ENCODE measurements around the gene NGRN. TPM values are rescaled to one million over a fixed set of nuclear protein-coding genes. Genes with fewer than 3 reads are reported as not detected.

The NGRN gene
- polyA plus RNA-seq, 1 of the 3 experiments (the other 2 are of a cell fraction) = 48.2 TPM

GRCh38 chr15:90309020-90309419, 43.5 kb downstream of the NGRN start:
- no peaks in the 10 kb centered on the region for H3K4me1 ChIP-seq (ENCODE audit: control insufficient read depth in 1 of 2, insufficient read depth in 2 of 2, low read depth in 1 of 2, low read length in 1 of 2)
- H3F3A ChIP-seq (replicated peaks; ENCODE audit: insufficient read depth) = no peaks in the 10 kb centered on the region
- H3K9ac ChIP-seq = no peak overlapping the region
- H2AFZ ChIP-seq (ENCODE audit: low read depth) = no peak overlapping the region
- no peak overlapping the region for H3K27ac ChIP-seq (ENCODE audit: low read depth in 2 of 2, low read length in 1 of 2)
- ChIA-PET CTCF (interaction anchor here (0.6 to 6.1 kb wide), 3 partner anchors 8 to 173 kb away, joined by 5 to 41 read pairs (median 5); no protein-coding TSS in a partner anchor), POLR2A (no interaction called here)
- H3K4me3 ChIP-seq (ENCODE audit: low read depth in 2 of 2, low read length in 1 of 2) = no peak overlapping the region
- no peaks in the 10 kb centered on the region for H3K36me3 ChIP-seq (replicated peaks in 1 of 2; ENCODE audit: control insufficient read depth in 1 of 2, insufficient read depth in 2 of 2, low read length in 1 of 2)
- no peaks in the 10 kb centered on the region for H3K9me2 ChIP-seq
- no peaks in the 10 kb centered on the region for H3K79me2 ChIP-seq (ENCODE audit: insufficient read depth)
- H3K4me2 ChIP-seq = no peak overlapping the region
- H4K20me1 ChIP-seq (ENCODE audit: insufficient read depth) = no peaks in the 10 kb centered on the region
- no peaks in the 10 kb centered on the region for H3K27me3 ChIP-seq (ENCODE audit: insufficient read depth)
- no peak for DNase-seq
- TF ChIP-seq NFIC (IDR thresholded peaks at IDR 0.05; ENCODE audit: borderline replicate concordance) (no peak), REST (IDR thresholded peaks at IDR 0.05; ENCODE audit: low read depth, low read length) (no peak), IRF3 (IDR thresholded peaks at IDR 0.05; ENCODE audit: low read depth, low read length) (no peak), FOXJ3 (CRISPR knock-in tag; IDR thresholded peaks at IDR 0.05) (no peak), SMC3 (IDR thresholded peaks at IDR 0.05; ENCODE audit: low read depth, low read length) (no peak), NRF1 (IDR thresholded peaks at IDR 0.05; ENCODE audit: low read depth, low read length) (no peak), ELF1 (IDR thresholded peaks at IDR 0.05) (no peak), MAX (IDR thresholded peaks at IDR 0.05; ENCODE audit: low read depth) (no peak), MXI1 (IDR thresholded peaks at IDR 0.05; ENCODE audit: low read depth, low read length) (no peak), YY1 (IDR thresholded peaks at IDR 0.05; ENCODE audit: low read depth) (no peak), GABPA (IDR thresholded peaks at IDR 0.05; ENCODE audit: low read depth) (no peak), CTCF (IDR thresholded peaks at IDR 0.05) (no peak), USF2 (IDR thresholded peaks at IDR 0.05; ENCODE audit: borderline replicate concordance, low read depth, low read length) (no peak), TCF12 (IDR thresholded peaks at IDR 0.05) (no peak), JUND (IDR thresholded peaks at IDR 0.05) (no peak), USF1 (IDR thresholded peaks at IDR 0.05; ENCODE audit: borderline replicate concordance, low read depth) (no peak), TAF1 (IDR thresholded peaks at IDR 0.05; ENCODE audit: borderline replicate concordance, low read depth, low read length) (no peak), ZBTB33 (IDR thresholded peaks at IDR 0.05; ENCODE audit: borderline replicate concordance, low read depth) (no peak), FOXM1 (IDR thresholded peaks at IDR 0.05; ENCODE audit: low read depth) (no peak)
- no peaks in the 10 kb centered on the region for H3K9me3 ChIP-seq
- WGBS (ENCODE audit: low lambda C conversion rate) = 96% methylated on average over 4 of the region's 4 CpGs
